GM18951 (cell line): ENCODE measurements around the gene NKIRAS2.

Source experiments
- POLR2A ChIP-seq: IDR thresholded peaks from 4 replicates; pipeline ENCODE4 v1.6.1; 2011; ENCODE audit warnings: mild to moderate bottlenecking; ENCODE audit not compliant: insufficient read length, insufficient read depth; ENCODE audit errors: extremely low read depth
- in situ Hi-C: fragments of 300-500 bp; cut with MboI; formaldehyde crosslinking; loops from one replicate; pipeline ENCODE4 v1.12.0; 2022; ENCODE audit warnings: low sequenced_read_pairs, mixed read lengths, inconsistent platforms; ENCODE audit not compliant: unreplicated experiment

Gene NKIRAS2

GRCh38 chr17:42042598-42043319 is 22.9 kb downstream of the NKIRAS2 start:
- in situ Hi-C loops = no loop called here
- TF ChIP-seq POLR2A = no peak

- no peak for TF ChIP-seq POLR2A
- in situ Hi-C loops = no loop called here
Measured at GRCh38 chr17:42045719-42046118, 25.8 kb downstream of the NKIRAS2 start.

- in situ Hi-C loops = no loop called here
- no peak for TF ChIP-seq POLR2A
Measured at GRCh38 chr17:42047343-42047742, 27.5 kb downstream of the NKIRAS2 start.

- in situ Hi-C loops = no loop called here
- TF ChIP-seq POLR2A = no peak
Measured at GRCh38 chr17:42049834-42050392, 30.0 kb downstream of the NKIRAS2 start.

- in situ Hi-C loops = no loop called here
- TF ChIP-seq POLR2A = peak; percentile 26
Measured at GRCh38 chr17:42050393-42051012, 30.6 kb downstream of the NKIRAS2 start, which contains the start of gene C17orf113. Gene C17orf113, minus strand, starts transcription at chr17:42050601. Its CDS starts 7,225 bp downstream, at chr17:42043376.

- no peak for TF ChIP-seq POLR2A
- in situ Hi-C loops = no loop called here
Measured at GRCh38 chr17:42051013-42051400, 31.1 kb downstream of the NKIRAS2 start.

GRCh38 chr17:42051645-42052044 is 31.8 kb downstream of the NKIRAS2 start:
- no peak for TF ChIP-seq POLR2A
- in situ Hi-C loops = no loop called here

GRCh38 chr17:42052346-42052877 is 32.5 kb downstream of the NKIRAS2 start:
- TF ChIP-seq POLR2A = no peak
- in situ Hi-C loops = no loop called here

- no peak for TF ChIP-seq POLR2A
- in situ Hi-C loops = no loop called here
Measured at GRCh38 chr17:42053731-42054500, 34.0 kb downstream of the NKIRAS2 start.

- in situ Hi-C loops = no loop called here
- TF ChIP-seq POLR2A = no peak
Measured at GRCh38 chr17:42055027-42055426, 35.1 kb downstream of the NKIRAS2 start.

GRCh38 chr17:42055496-42055895 is 35.6 kb downstream of the NKIRAS2 start:
- in situ Hi-C loops = no loop called here

GRCh38 chr17:42056635-42057034 is 36.7 kb downstream of the NKIRAS2 start:
- no peak for TF ChIP-seq POLR2A
- in situ Hi-C loops = no loop called here

More at GRCh38 chr17:42055496-42055895, 35.6 kb downstream of the NKIRAS2 start:
- TF ChIP-seq POLR2A = no peak

- no peak for TF ChIP-seq POLR2A
- in situ Hi-C loops = no loop called here
Measured at GRCh38 chr17:42058063-42058462, 38.2 kb downstream of the NKIRAS2 start.
